Measurements from ENCODE around the gene LAG3. TPM values are rescaled to one million over a fixed set of nuclear protein-coding genes. Genes with fewer than 3 reads are reported as not detected.

LAG3 gene
- total RNA-seq, 1 experiment from 2014 or later: 2.2 TPM

DNA sequence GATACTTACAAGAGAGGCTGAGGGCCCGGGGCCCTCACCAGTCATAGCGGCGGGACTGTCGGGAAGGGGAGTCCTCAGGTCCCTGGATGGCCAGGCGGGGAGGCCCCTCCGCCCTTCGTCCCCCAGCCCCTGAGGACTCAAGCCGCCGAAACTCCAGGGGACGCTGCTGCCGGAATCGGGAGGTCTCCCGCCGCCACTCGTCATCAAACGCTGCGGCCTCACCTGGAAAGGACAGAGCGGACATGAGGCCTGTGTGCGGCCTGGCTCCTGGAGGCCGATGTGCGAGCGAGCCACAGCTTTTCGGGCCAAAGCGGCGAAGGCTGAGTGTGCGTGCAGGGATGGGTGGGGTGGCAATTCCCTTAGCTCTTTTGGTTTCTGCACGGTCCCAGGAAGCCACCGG, 23.6 kb upstream of the LAG3 start:
- Mint-ChIP-seq H3K36me3 (ENCODE audit: insufficient read depth in 1 of 3, low read depth in 3 of 3) (peaks cover 43 to 70% (median 69%) of the 10 kb centered on the region in 3 experiments; a peak in 6 of 7 replicates), H3K27ac (no peak overlapping the region), H3K4me1 (peaks cover 9 to 18% of the 10 kb centered on the region in 2 experiments), H3K9me3 (no peaks in the 10 kb centered on the region), H3K4me3 (no peak overlapping the region), H3K27me3 (ENCODE audit: low read depth) (no peaks in the 10 kb centered on the region)
- Histone ChIP-seq H3K18ac (ENCODE audit: insufficient read length, low read depth, low read length) (no peak overlapping the region), H3T11ph (ENCODE audit: low read length) (no peak overlapping the region), H3K9ac (ENCODE audit: extremely low read depth, insufficient read length, low read length) (no peak overlapping the region), H3K4me2 (ENCODE audit: insufficient read depth, insufficient read length, low read length) (no peak overlapping the region), H3K27ac (ENCODE audit: insufficient read length, low read depth, low read length) (no peak overlapping the region), H2AFZ (ENCODE audit: low read length) (no peak overlapping the region), H3K56ac (ENCODE audit: insufficient read length, low read depth, low read length) (no peak overlapping the region), H2BK12ac (ENCODE audit: insufficient read length, low read depth, low read length) (no peak overlapping the region), H3K79me1 (ENCODE audit: insufficient read depth, low read depth, low read length, poor library complexity, severe bottlenecking) (peaks cover 8% of the 10 kb centered on the region), H4K20me1 (ENCODE audit: control insufficient read depth, insufficient read depth, insufficient read length) (no peaks in the 10 kb centered on the region), H3K79me2 (ENCODE audit: insufficient read depth, low read length) (peaks cover 4% of the 10 kb centered on the region), H2BK120ac (ENCODE audit: low read depth, low read length, poor library complexity, severe bottlenecking) (no peak overlapping the region), H4K5ac (ENCODE audit: insufficient read length, low read depth, low read length) (no peak overlapping the region), H3K4me1 (ENCODE audit: insufficient read depth, low read length) (peaks cover 5% of the 10 kb centered on the region; the same call in 1 of the 2 replicates), H4K8ac (replicated peaks; ENCODE audit: insufficient read length, low read depth, low read length) (no peak overlapping the region), H2AK5ac (ENCODE audit: insufficient read length, low read length) (no peak overlapping the region), H4K91ac (ENCODE audit: insufficient read length, low read depth, low read length) (no peak overlapping the region), H3K23me2 (ENCODE audit: insufficient read length, low read depth, low read length, poor library complexity, severe bottlenecking) (peaks cover 3% of the 10 kb centered on the region), H2BK5ac (ENCODE audit: insufficient read length, low read length) (no peak overlapping the region), H3K9me3 (ENCODE audit: control insufficient read depth, low read depth, low read length) (no peaks in the 10 kb centered on the region), H3K27me3 (ENCODE audit: insufficient read depth, low read length) (no peaks in the 10 kb centered on the region), H3K14ac (ENCODE audit: insufficient read depth, low read length) (no peak overlapping the region), H2BK20ac (ENCODE audit: low read depth, low read length, poor library complexity, severe bottlenecking) (no peak overlapping the region), H2BK15ac (ENCODE audit: low read depth, low read length) (no peak overlapping the region), H3K23ac (ENCODE audit: insufficient read length, low read depth, low read length) (no peak overlapping the region), H3K4ac (ENCODE audit: low read depth, low read length) (no peak overlapping the region)
- TF ChIP-seq, protein P1, sequence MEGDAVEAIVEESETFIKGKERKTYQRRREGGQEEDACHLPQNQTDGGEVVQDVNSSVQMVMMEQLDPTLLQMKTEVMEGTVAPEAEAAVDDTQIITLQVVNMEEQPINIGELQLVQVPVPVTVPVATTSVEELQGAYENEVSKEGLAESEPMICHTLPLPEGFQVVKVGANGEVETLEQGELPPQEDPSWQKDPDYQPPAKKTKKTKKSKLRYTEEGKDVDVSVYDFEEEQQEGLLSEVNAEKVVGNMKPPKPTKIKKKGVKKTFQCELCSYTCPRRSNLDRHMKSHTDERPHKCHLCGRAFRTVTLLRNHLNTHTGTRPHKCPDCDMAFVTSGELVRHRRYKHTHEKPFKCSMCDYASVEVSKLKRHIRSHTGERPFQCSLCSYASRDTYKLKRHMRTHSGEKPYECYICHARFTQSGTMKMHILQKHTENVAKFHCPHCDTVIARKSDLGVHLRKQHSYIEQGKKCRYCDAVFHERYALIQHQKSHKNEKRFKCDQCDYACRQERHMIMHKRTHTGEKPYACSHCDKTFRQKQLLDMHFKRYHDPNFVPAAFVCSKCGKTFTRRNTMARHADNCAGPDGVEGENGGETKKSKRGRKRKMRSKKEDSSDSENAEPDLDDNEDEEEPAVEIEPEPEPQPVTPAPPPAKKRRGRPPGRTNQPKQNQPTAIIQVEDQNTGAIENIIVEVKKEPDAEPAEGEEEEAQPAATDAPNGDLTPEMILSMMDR (conservative IDR thresholded peaks at IDR 0.05): no peak
- WGBS (ENCODE audit: extremely low coverage, insufficient read length, low lambda C conversion rate): no CpG with 5 or more reads among the region's 28 CpGs
- DNase-seq: no peak
